Stimulated activated naive CD4-positive, alpha-beta T cell (primary cell): Measurements from ENCODE around the gene MMS19.
A peak's percentile ranks its signal among the peaks of the same experiment; 100 is the strongest.
"Not testable (repeated sequence)": the region's sequence is repeated elsewhere in the genome, so short reads cannot be mapped to it uniquely, and the experiment has no call there.

Experiments used
- DNase-seq, 6 experiments: peaks; one replicate each; lab custom pipeline; 2025; lab: John Stamatoyannopoulos, UW

MMS19 gene

GRCh38 chr10:97498076-97498840 lies at the start of gene MMS19:
TSS of gene MMS19 (minus strand) at chr10:97498422. CDS start at chr10:97498384, 38 bp downstream.
- DNase-seq, result peak; percentile 98 to 100 (median 99)

GRCh38 chr10:97547962-97548361 lies 49.7 kb upstream of the MMS19 start:
- DNase-seq, result no peak

GRCh38 chr10:97547271-97547600 lies 49.0 kb upstream of the MMS19 start:
- no peak for DNase-seq

GRCh38 chr10:97546456-97547270 lies 48.4 kb upstream of the MMS19 start:
- DNase-seq, result no peak

GRCh38 chr10:97543025-97543546 lies 44.9 kb upstream of the MMS19 start:
- no peak for DNase-seq

GRCh38 chr10:97542169-97543024 lies 44.2 kb upstream of the MMS19 start:
- DNase-seq, result no peak

GRCh38 chr10:97540669-97541500 lies 42.7 kb upstream of the MMS19 start:
- no peak for DNase-seq

GRCh38 chr10:97539523-97540200 lies 41.4 kb upstream of the MMS19 start:
- no peak for DNase-seq

GRCh38 chr10:97538839-97539238 lies 40.6 kb upstream of the MMS19 start:
- DNase-seq, result no peak

GRCh38 chr10:97538411-97538810 lies 40.2 kb upstream of the MMS19 start:
- DNase-seq, result no peak

GRCh38 chr10:97537186-97537869 lies 39.1 kb upstream of the MMS19 start:
- DNase-seq, result no peak

- no peak for DNase-seq
These were observed 36.6 kb upstream of the MMS19 start for GRCh38 chr10:97534746-97535367.

- DNase-seq, result no peak
These were observed 35.7 kb upstream of the MMS19 start for GRCh38 chr10:97533888-97534287.

GRCh38 chr10:97532935-97533671 lies 34.9 kb upstream of the MMS19 start:
- DNase-seq, result no peak

- DNase-seq, result no peak
These were observed 33.3 kb upstream of the MMS19 start for GRCh38 chr10:97531401-97531986.

- no peak for DNase-seq
These were observed 31.7 kb upstream of the MMS19 start for GRCh38 chr10:97529685-97530465.

GRCh38 chr10:97528876-97529275 lies 30.7 kb upstream of the MMS19 start:
- not testable (repeated sequence) for DNase-seq

- DNase-seq, result no peak
These were observed 27.5 kb upstream of the MMS19 start for GRCh38 chr10:97525683-97526110.
